GM19023 (cell line): ENCODE data around the gene SCFD2.
"Not testable (repeated sequence)": the region's sequence is repeated elsewhere in the genome, so short reads cannot be mapped to it uniquely, and the experiment has no call there.

Source experiments
- ATAC-seq: cut with Tn5 transposase; IDR thresholded peaks from one replicate; pipeline ENCODE4 v1.9.1; 2021; ENCODE audit warnings: mild to moderate bottlenecking, moderate library complexity; ENCODE audit not compliant: unreplicated experiment

SCFD2 gene

DNA sequence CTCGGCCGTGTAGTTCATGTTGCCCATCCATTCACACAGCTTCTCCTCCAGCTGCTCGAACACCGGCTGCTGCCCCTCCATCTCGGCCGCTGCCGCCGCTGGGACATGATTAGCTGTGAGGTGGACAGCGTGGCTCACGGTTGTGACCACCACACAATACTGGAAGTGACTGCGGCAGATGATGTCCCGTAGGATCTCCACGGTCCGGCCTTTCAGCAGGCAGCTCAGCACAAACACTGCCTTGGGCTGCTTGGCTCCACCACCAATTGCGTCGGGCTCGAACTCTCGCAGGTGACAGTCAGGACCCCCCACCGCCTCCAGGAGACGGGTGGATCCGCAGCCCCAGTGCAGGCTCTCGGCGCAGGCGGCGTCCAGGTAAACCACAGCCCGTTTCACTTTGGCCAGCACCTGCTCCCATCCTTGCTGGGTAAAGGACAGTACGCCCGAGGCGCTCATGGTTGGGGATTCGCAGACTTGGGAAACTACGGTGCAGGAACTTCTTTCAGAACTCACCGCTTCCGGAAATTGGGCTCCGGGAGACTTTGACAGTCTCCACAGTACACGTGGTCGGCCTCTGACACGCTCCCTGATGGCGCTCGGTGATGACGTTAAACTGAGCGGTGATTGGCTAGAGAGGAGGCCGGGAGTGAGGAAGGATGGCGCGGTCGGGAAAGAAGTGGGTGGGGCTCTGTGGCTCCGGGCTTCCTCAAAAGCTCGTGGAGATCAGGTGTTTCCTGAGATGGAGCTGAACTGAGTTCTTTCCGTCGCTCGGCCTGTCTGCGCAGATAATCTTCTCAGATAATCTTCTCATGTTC lies at the start of gene SCFD2:
Gene SCFD2, minus strand, starts transcription at position 576 of the 815 bp plus-strand sequence.
- ATAC-seq, result peak; percentile 99

GRCh38 chr4:53409479-53409878 lies 43.6 kb upstream of the SCFD2 start:
- ATAC-seq, result not testable (repeated sequence)

DNA sequence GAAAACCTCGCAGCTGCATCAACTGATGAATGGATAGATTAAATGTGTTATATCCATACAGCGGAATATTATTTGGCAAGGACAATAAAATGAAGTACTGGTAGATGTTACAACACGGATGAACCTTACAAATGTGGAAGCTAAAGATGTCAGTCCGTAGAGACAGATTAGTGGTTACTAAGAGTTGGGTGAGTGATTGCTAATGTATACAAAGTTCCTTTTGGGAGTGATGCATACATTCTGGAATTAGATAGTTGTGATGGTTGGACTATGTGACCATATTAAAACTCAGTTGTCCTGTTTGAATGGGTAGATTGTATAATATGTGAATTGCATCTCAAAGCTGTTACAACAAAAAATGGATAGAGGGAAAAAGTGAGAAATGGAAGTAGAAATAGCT lies 14.4 kb upstream of the SCFD2 start:
- ATAC-seq, result no peak

- no peak for ATAC-seq
Observed at GRCh38 chr4:53378171-53378482, 12.3 kb upstream of the SCFD2 start.

GRCh38 chr4:53377319-53378170 lies 11.7 kb upstream of the SCFD2 start, which contains the start of gene FIP1L1:
FIP1L1 (plus strand) TSS chr4:53377641; CDS start chr4:53377839, 198 bp downstream.
- peak; percentile 89 for ATAC-seq

DNA sequence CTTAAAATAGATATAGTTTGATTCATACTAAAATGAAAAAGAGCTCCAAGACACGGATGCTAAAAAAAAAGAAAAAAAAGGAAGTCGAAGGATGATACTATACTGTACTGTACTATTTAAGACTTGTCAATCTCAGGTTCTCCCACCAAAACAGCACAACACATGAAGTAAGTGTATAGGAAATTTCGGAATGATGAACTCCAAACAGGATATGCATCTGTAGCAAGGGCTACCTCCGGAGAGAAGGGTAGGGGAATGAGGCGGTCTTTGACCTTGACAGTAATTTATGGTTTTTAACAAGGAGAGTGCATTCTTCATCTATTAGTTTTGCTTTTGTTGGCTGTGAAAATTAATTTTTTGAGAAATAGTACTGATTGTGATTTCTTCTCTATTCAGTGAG lies 11.0 kb upstream of the SCFD2 start:
- no peak for ATAC-seq

DNA sequence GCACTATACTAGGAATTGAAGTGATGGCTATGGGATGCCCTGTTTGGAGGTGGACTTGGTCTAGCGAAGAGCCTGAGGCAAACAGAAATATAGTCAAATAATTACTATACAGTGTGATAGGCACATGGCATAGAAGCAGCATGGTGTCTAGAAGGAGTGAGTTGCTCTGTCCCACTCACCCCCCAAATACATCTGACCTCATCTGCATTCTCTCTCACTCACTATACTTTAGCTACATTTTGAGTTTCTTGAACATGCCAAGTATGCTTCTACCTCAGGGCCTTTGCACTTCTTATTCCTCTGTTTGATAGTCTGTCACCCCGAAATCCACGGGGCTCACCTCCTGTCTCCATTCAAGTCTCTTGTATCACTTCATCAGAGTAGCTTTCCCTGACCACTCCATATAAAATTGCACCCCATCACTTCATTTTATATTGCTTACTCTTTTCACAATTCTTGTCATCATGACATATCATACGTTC lies 9.0 kb upstream of the SCFD2 start:
- ATAC-seq, result no peak

DNA sequence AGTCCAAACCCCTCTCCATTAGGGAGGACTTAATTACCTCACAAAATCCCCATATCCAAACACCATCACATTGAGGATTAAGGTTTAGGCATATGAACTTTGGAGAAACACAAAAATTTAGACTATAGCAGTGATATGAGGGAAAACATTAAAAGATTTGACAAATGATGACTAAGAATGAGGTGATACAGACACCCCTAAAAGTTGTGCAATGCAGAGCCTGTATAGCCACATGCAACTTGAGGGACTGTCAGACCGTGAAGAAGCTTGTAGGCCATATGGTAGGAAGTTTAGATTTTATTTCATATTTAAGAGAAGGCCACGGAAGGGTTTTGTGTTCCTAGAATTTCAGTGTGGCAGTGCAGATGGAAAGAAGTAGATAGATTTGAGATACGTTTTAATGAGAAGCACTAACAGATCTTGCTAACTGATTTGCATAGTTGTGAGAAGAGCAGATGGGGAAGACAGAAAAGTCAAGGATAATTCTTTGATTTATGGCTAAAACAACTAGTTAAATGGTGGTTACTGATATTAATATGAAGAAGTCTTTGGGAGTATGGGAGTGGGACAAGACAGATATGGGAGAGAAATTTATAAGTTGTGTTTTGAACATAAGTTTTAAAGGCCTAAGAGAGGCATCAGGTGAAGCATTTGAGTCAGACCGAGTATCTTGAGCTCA lies 6.1 kb upstream of the SCFD2 start:
- no peak for ATAC-seq

- no peak for ATAC-seq
Observed at GRCh38 chr4:53371049-53371448, 5.2 kb upstream of the SCFD2 start.

DNA sequence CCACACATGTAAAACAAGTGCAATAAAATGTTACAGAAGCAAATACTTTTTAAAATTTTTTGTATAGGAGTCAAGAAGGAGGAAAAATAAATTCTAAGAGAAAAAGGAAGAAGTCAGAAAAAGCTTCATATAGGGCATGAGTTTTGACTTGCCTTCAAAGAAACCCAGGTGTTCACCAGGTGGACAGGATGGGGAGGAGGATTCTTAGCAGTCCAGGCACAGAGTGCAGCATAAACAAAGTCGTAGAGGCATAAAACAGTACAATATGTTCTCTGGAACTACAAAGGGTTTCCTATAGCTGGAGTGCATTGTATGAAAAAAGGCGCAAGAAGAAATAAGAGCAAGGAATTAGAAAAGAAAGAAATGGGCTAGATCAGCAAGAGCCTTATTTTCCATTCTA lies 1.9 kb upstream of the SCFD2 start:
- no peak for ATAC-seq

- peak; percentile 13 for ATAC-seq
Observed at GRCh38 chr4:53366301-53366716, 448 bp upstream of the SCFD2 start.

- ATAC-seq, result peak; percentile 3
Observed at GRCh38 chr4:53365121-53365485, 758 bp downstream of the SCFD2 start.

GRCh38 chr4:53364624-53365023 lies 1.2 kb downstream of the SCFD2 start:
- no peak for ATAC-seq

GRCh38 chr4:53362093-53362492 lies 3.8 kb downstream of the SCFD2 start:
- no peak for ATAC-seq

- no peak for ATAC-seq
Observed at GRCh38 chr4:53361451-53361850, 4.4 kb downstream of the SCFD2 start.

GRCh38 chr4:53355930-53356521 lies 9.8 kb downstream of the SCFD2 start:
- no peak for ATAC-seq

- ATAC-seq, result no peak
Observed at GRCh38 chr4:53354012-53354722, 11.7 kb downstream of the SCFD2 start.

- ATAC-seq, result no peak
Observed at GRCh38 chr4:53349091-53349491, 16.8 kb downstream of the SCFD2 start.

DNA sequence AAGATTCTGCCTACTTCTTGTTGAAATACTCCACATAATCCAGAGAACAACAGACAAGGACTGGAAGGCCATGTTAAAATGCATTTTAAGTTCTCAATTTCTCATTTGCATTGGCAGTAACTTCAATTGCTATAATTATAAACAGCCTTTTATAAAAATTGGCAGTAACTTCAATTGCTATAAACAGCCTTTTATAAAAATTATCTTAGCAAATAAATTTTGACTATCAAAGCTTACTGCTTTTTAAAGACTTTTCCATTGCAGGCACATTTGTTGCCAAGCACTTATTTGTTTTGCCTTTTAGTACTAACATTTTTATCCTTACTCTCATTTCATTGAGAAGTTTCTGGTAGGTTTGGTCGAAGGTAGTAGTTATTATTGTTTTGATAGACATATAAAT lies 17.8 kb downstream of the SCFD2 start:
- ATAC-seq, result no peak
